ENCODE data around the gene ANKRD11. TPM values are rescaled to one million over a fixed set of nuclear protein-coding genes. Genes with fewer than 3 reads are reported as not detected.

ANKRD11 gene
- total RNA-seq, 1 donor from 2014 or later, result 133 TPM

GRCh38 chr16:89489040-89489897 lies 1.1 kb downstream of the ANKRD11 start:
- peak overlapping the region; percentile 78 for H3K4me3 ChIP-seq (ENCODE audit: low read depth, low read length)
- peak; percentile 80 for DNase-seq (ENCODE audit: low read depth)
- no peaks in the 10 kb centered on the region for H3K27me3 ChIP-seq (ENCODE audit: control insufficient read depth, insufficient read depth, low read length)
- no peaks in the 10 kb centered on the region for H3K36me3 ChIP-seq (ENCODE audit: control insufficient read depth, insufficient read depth, low read length)
- TF ChIP-seq CTCF (IDR thresholded peaks at IDR 0.05; ENCODE audit: insufficient read depth, low read length, poor library complexity, severe bottlenecking), result no peak

- no peak for TF ChIP-seq CTCF (IDR thresholded peaks at IDR 0.05; ENCODE audit: insufficient read depth, low read length, poor library complexity, severe bottlenecking)
- no peaks in the 10 kb centered on the region for H3K27me3 ChIP-seq (ENCODE audit: control insufficient read depth, insufficient read depth, low read length)
- DNase-seq (ENCODE audit: low read depth), result no peak
Measured at GRCh38 chr16:89485701-89486246, 4.6 kb downstream of the ANKRD11 start.

GRCh38 chr16:89484923-89485679 lies 5.3 kb downstream of the ANKRD11 start:
- no peak for DNase-seq (ENCODE audit: low read depth)
- TF ChIP-seq CTCF (IDR thresholded peaks at IDR 0.05; ENCODE audit: insufficient read depth, low read length, poor library complexity, severe bottlenecking), result no peak
- no peaks in the 10 kb centered on the region for H3K27me3 ChIP-seq (ENCODE audit: control insufficient read depth, insufficient read depth, low read length)
- H3K36me3 ChIP-seq (ENCODE audit: control insufficient read depth, insufficient read depth, low read length), result no peaks in the 10 kb centered on the region
- H3K4me3 ChIP-seq (ENCODE audit: low read depth, low read length), result no peak overlapping the region

More at GRCh38 chr16:89485701-89486246, 4.6 kb downstream of the ANKRD11 start:
- H3K4me3 ChIP-seq (ENCODE audit: low read depth, low read length), result no peak overlapping the region
- H3K36me3 ChIP-seq (ENCODE audit: control insufficient read depth, insufficient read depth, low read length), result no peaks in the 10 kb centered on the region

- no peak for TF ChIP-seq CTCF (IDR thresholded peaks at IDR 0.05; ENCODE audit: insufficient read depth, low read length, poor library complexity, severe bottlenecking)
- no peak for DNase-seq (ENCODE audit: low read depth)
Measured at GRCh38 chr16:89484041-89484501, 6.3 kb downstream of the ANKRD11 start.

GRCh38 chr16:89482817-89483205 lies 7.5 kb downstream of the ANKRD11 start:
- no peak for DNase-seq (ENCODE audit: low read depth)
- no peak overlapping the region for H3K4me3 ChIP-seq (ENCODE audit: low read depth, low read length)
- no peak for TF ChIP-seq CTCF (IDR thresholded peaks at IDR 0.05; ENCODE audit: insufficient read depth, low read length, poor library complexity, severe bottlenecking)

More at GRCh38 chr16:89484041-89484501, 6.3 kb downstream of the ANKRD11 start:
- H3K27me3 ChIP-seq (ENCODE audit: control insufficient read depth, insufficient read depth, low read length), result no peaks in the 10 kb centered on the region
- no peaks in the 10 kb centered on the region for H3K36me3 ChIP-seq (ENCODE audit: control insufficient read depth, insufficient read depth, low read length)
- H3K4me3 ChIP-seq (ENCODE audit: low read depth, low read length), result no peak overlapping the region

More at GRCh38 chr16:89482817-89483205, 7.5 kb downstream of the ANKRD11 start:
- no peaks in the 10 kb centered on the region for H3K27me3 ChIP-seq (ENCODE audit: control insufficient read depth, insufficient read depth, low read length)
- no peaks in the 10 kb centered on the region for H3K36me3 ChIP-seq (ENCODE audit: control insufficient read depth, insufficient read depth, low read length)

Data from kidney epithelial cell (primary cell).